EH (cell line): ENCODE measurements around the gene CCNA2.

Experiments used
- DNase-seq: peaks from one replicate; pipeline ENCODE4 v3.0.0-alpha.2; 2015; ENCODE audit warnings: low read depth

The CCNA2 gene

DNA sequence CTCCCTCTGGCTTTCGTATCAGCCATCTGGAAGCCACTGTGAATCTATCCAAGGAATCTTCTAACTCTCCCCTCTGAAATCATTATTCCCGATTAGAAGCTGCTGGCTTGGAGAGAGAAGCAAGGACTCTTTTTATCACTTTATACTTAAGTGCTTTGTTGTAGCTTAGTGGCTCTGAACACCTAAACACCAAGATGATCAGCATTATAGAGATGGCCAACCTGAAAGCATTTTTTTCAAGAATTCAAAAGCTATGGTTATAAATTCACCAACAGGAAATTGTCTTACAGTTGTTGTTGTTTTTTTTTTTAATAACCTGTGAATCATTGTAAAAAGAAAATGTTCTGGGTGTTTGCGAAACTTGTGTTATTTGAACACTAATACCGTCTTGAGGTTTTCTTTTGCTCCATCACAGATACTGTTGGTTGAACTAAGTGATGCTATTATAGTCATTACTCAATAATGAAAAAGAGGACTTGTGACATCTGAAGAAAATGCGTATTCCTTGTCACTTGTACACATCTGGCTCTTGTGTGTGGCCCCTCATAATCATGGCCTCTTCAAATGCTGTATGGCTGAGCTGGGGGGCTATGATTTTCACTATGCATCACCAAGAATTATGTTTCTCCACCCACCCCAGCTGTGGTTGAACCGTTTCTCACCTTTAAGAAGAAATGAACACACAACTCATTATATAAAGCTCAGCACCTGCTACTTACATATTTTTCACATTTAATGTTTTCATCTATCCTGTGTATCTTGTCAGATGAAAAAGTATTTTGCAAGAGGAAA lies 46.9 kb downstream of the CCNA2 start:
- DNase-seq: no peak

DNA sequence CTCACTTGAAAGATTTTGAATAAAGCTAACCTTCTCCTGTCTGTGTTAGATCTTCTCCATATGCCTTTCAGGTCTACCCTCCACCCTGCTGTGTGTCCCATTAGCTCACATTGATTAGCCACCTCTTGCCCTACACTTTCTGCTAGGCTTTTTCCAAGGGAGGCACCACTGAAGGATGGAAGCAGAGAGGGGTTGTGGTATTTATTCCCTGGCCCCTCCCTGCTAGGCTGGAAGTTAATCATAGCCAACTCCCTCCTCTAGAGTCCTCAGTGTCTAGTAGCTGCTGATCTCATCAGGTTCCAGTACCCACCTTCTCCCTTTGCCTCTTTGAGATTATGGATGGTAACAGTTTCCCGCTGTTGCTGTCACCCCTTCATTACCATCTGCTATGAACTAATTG lies 49.8 kb downstream of the CCNA2 start:
- no peak for DNase-seq

DNA sequence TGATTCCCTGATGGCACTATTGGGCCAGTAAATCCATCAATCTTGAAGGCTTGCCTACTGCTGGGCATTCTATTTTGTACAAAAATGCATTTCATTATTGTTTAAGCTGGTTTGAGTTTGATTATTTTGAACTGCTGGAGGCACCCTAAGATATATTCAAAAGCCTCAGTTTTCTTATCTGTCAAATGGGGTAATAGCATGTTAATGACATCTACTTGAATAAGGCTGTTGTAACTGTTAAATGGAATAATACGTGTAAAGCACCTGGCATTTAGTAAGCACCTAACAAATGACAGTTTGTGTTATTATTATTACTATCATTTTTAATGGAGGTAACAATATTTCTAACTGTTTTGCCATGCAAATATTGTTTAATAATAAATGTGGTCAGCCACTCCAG lies 51.8 kb downstream of the CCNA2 start:
- DNase-seq: no peak

DNA sequence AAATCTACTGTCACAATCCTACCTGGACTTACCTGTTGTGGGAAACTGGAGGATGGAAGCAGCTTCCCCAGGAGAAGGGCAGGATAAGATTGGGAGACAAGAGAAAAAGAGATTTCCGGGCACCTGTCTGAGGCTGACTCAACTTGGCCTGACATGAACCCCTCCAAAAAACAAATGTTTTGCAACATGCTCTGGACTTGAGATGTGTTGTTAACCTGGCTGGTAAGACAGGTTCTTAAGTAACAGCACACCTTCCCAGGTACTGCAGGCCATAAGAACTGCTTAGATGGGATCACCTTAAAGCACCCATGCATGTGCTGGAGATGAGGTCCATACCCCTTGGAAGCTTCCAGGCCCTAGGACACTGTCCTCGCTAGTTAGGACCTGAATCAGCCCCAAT lies 54.3 kb downstream of the CCNA2 start:
- DNase-seq: no peak

DNA sequence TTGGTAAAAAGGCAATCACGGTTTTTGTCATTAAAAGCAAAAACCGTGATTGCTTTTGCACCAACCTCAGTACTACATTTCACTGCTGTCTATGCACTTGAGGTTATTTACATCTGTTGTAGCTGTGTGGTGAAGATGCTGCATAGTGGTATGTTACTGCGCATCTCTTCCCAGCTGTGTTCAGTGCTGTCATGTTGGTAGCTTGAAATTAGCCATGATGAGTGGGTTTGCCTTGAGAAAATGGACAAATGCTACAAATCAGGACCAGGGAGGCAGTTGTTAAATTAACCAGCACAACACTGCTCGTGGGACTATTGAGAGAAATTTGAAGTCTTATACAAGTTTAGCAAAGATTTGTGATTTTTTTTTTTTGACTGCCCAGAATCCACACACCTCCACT lies 56.5 kb downstream of the CCNA2 start:
- DNase-seq: no peak
